Measurements from ENCODE around the gene PICALM. TPM values are rescaled to one million over a fixed set of nuclear protein-coding genes. Genes with fewer than 3 reads are reported as not detected.

The PICALM gene
- total RNA-seq (10 to 100 TPM; 34.5 to 90.9 (median 58.1) TPM), polyA plus RNA-seq (10 to 100 TPM; 23.3 to 48.1 TPM)

DNA sequence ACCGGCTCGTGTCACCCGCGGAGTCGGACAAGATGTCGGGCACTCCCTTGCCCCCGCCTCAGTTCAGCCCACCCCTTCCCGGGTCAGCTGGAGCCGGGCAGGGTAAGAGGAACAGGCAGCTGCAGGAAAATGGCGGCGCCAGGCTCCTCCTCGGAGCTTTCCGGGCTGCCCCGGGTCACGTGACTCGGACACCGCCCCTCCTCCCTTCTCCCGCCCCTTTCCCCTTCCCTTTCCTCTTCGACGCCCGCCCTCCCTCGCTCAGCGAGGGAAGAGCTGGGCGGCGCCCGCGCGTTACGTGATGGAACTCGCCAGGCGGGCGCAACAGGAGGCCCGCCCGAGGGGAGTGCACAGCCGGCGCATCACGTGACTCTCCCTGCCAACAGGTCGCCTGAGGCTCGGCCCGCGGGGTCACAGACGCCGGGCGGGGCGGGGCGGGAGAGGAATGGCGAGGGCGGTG is at the start of gene PICALM:
Gene PICALM (minus strand): TSS at position 134 of the 457 bp plus-strand sequence. CDS start 304 bp downstream, outside the sequence.
- TF ChIP-seq, protein P1, sequence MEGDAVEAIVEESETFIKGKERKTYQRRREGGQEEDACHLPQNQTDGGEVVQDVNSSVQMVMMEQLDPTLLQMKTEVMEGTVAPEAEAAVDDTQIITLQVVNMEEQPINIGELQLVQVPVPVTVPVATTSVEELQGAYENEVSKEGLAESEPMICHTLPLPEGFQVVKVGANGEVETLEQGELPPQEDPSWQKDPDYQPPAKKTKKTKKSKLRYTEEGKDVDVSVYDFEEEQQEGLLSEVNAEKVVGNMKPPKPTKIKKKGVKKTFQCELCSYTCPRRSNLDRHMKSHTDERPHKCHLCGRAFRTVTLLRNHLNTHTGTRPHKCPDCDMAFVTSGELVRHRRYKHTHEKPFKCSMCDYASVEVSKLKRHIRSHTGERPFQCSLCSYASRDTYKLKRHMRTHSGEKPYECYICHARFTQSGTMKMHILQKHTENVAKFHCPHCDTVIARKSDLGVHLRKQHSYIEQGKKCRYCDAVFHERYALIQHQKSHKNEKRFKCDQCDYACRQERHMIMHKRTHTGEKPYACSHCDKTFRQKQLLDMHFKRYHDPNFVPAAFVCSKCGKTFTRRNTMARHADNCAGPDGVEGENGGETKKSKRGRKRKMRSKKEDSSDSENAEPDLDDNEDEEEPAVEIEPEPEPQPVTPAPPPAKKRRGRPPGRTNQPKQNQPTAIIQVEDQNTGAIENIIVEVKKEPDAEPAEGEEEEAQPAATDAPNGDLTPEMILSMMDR (IDR thresholded peaks at IDR 0.05), result no peak
- Histone ChIP-seq H3K4me1 (peaks cover 9 to 29% (median 19%) of the 10 kb centered on the region in 3 donors), H3K27me3 (no peaks in the 10 kb centered on the region), H3K4me3 (peak within 1 kb of the TSS; percentile 84 to 95 (median 90)), H3K36me3 (no peaks in the 10 kb centered on the region), H3K27ac (peak within 1 kb of the TSS; percentile 85 to 94 (median 88)), H3K9me3 (no peaks in the 10 kb centered on the region)
- ATAC-seq (peak; percentile 91 to 97 (median 96)), DNase-seq (peak; percentile 95 to 98 (median 98)), FAIRE-seq (no peak)
- intact Hi-C loops (cut with DNase I), result no loop called here
- 1% methylated on average over 32 to 47 of the region's 48 CpGs for WGBS, 2 donors

- ATAC-seq (no peak), FAIRE-seq (no peak), DNase-seq (no peak)
- H3K4me3 ChIP-seq, result no peak overlapping the region
- intact Hi-C loops (cut with DNase I), result no loop called here
- no peaks in the 10 kb centered on the region for H3K27me3 ChIP-seq
- no peaks in the 10 kb centered on the region for H3K9me3 ChIP-seq
- H3K4me1 ChIP-seq, result no peaks in the 10 kb centered on the region
- TF ChIP-seq, protein P1 (IDR thresholded peaks at IDR 0.05), result no peak
- H3K27ac ChIP-seq, result no peak overlapping the region
- WGBS, 2 donors, result 54 to 56% methylated on average over 2 of the region's 2 CpGs
- H3K36me3 ChIP-seq, result no peaks in the 10 kb centered on the region
These were observed 49.4 kb upstream of the PICALM start for GRCh38 chr11:86118253-86118652.

DNA sequence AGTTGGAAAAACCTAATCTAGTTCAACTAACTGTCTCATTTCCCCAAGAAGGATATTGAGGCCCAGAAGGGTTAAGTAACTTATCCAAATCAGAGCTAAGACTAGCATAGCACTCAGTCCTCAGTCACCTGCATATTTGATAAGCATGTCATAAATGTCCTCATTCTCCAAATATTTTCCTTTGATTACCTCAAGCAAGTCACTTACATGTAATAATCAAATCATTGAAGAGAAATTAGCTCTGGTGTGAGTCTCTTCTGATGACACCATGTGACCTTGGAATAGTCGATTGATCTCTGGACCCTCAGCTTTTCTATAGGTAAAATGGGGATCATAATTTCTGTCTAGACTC is 48.8 kb upstream of the PICALM start:
- FAIRE-seq (no peak), DNase-seq (no peak), ATAC-seq (no peak)
- no peaks in the 10 kb centered on the region for H3K4me1 ChIP-seq
- 54 to 71% methylated on average over 1 of the region's 1 CpG for WGBS, 2 donors
- H3K9me3 ChIP-seq, result no peaks in the 10 kb centered on the region
- H3K36me3 ChIP-seq, result no peaks in the 10 kb centered on the region
- no peak overlapping the region for H3K4me3 ChIP-seq
- TF ChIP-seq, protein P1 (IDR thresholded peaks at IDR 0.05), result no peak
- intact Hi-C loops (cut with DNase I), result no loop called here
- H3K27ac ChIP-seq, result no peak overlapping the region
- no peaks in the 10 kb centered on the region for H3K27me3 ChIP-seq

- DNase-seq (no peak), ATAC-seq (peak in 2 of 4 donors; percentile 43 to 47), FAIRE-seq (no peak)
- Histone ChIP-seq H3K27ac (peak overlapping the region in 2 of 4 donors; percentile 26 to 62), H3K27me3 (no peaks in the 10 kb centered on the region), H3K4me1 (no peaks in the 10 kb centered on the region), H3K36me3 (no peaks in the 10 kb centered on the region), H3K4me3 (no peak overlapping the region), H3K9me3 (no peaks in the 10 kb centered on the region)
- intact Hi-C loops (cut with DNase I), result no loop called here
- TF ChIP-seq, protein P1 (IDR thresholded peaks at IDR 0.05), result no peak
- 82 to 85% methylated on average over 5 of the region's 5 CpGs for WGBS, 2 donors
These were observed 48.3 kb upstream of the PICALM start for GRCh38 chr11:86117001-86117711.

DNA sequence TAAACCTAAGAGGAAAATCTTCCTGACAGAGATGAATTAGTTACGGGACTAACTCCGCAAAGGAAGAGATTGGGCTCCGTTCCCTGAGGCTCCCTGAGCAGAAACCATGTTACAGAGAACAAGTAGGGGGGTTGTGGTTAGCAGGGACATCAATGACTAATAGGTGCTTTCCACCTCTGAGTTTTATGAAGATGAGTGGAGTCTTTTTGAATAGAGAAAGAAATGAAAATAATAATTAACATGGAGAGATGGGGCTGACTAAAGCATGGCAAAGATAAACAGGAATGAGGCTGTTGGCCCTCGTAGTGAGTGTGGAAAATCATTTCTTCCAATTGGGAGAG is 47.5 kb upstream of the PICALM start:
- FAIRE-seq (no peak), DNase-seq (peak in 1 of 6 donors; percentile 22), ATAC-seq (peak in 3 of 4 donors; percentile 36 to 81 (median 77))
- no peaks in the 10 kb centered on the region for H3K4me1 ChIP-seq
- TF ChIP-seq, protein P1 (IDR thresholded peaks at IDR 0.05), result no peak
- H3K27me3 ChIP-seq, result no peaks in the 10 kb centered on the region
- H3K9me3 ChIP-seq, result no peaks in the 10 kb centered on the region
- intact Hi-C loops (cut with DNase I), result no loop called here
- no peak overlapping the region for H3K4me3 ChIP-seq
- H3K27ac ChIP-seq, result peak overlapping the region in 2 of 4 donors; percentile 30 to 62
- no peaks in the 10 kb centered on the region for H3K36me3 ChIP-seq
- WGBS, 2 donors, result 58 to 61% methylated on average over 4 of the region's 4 CpGs
